IMR-90 (cell line): ENCODE measurements around the gene LAMA4. TPM values are rescaled to one million over a fixed set of nuclear protein-coding genes. Genes with fewer than 3 reads are reported as not detected.

Experiments
- ATAC-seq: fragments of 200-7000 bp; cut with Tn5 transposase; 2 replicates; pipeline ENCODE4 v1.9.1; 2020; ENCODE audit warnings: low read depth, mild to moderate bottlenecking, moderate library complexity
- BruUV-seq: library from RNA; stranded (reverse); fragments of 400-500 nt; replicated peaks from 2 replicates; lab custom pipeline; 2021; lab: Mats Ljungman, UMichigan
- CTCF ChIA-PET: fragments of 300-600 bp; formaldehyde crosslinking; extraction: SDS; loops from one replicate; lab custom pipeline; 2021; ENCODE audit warnings: antibody characterized with exemption; lab: Yijun Ruan, JAX
- POLR2A ChIA-PET: fragments of 300-600 bp; sonication (Branson Sonifier 250); formaldehyde crosslinking; loops from one replicate; lab custom pipeline; 2022; ENCODE audit warnings: antibody characterized with exemption; ENCODE audit not compliant: unreplicated experiment; lab: Charles Lee
- DNase-seq: peaks from one replicate; pipeline ENCODE4 v3.0.0; 2013
- H2AFZ ChIP-seq: replicated peaks from 2 replicates; pipeline ENCODE3; 2013; ENCODE audit warnings: low read length, mild to moderate bottlenecking; ENCODE audit not compliant: poor library complexity
- H2AK5ac ChIP-seq: 2 replicates; pipeline ENCODE4 v1.6.1; 2013; ENCODE audit warnings: low read depth, low read length, inconsistent platforms
- H2AK9ac ChIP-seq: replicated peaks from 2 replicates; pipeline ENCODE3; 2013; ENCODE audit warnings: mild to moderate bottlenecking, low read depth, low read length, moderate library complexity; ENCODE audit not compliant: poor library complexity
- H2BK120ac ChIP-seq: 2 replicates; pipeline ENCODE4 v1.6.1; 2013; ENCODE audit warnings: low read depth, low read length, inconsistent platforms
- H2BK15ac ChIP-seq: 3 replicates; pipeline ENCODE4 v1.6.1; 2013; ENCODE audit warnings: low read depth, low read length, inconsistent platforms
- H2BK20ac ChIP-seq: 2 replicates; pipeline ENCODE4 v1.6.1; 2013; ENCODE audit warnings: low read depth, mild to moderate bottlenecking, inconsistent platforms, low read length, moderate library complexity
- H2BK5ac ChIP-seq: 2 replicates; pipeline ENCODE4 v1.6.1; 2013; ENCODE audit warnings: mild to moderate bottlenecking, low read depth, low read length, inconsistent platforms; ENCODE audit not compliant: poor library complexity, severe bottlenecking
- H3K14ac ChIP-seq: replicated peaks from 2 replicates; pipeline ENCODE4 v1.6.1; 2013; ENCODE audit warnings: low read depth, low read length, inconsistent platforms
- H3K18ac ChIP-seq: 2 replicates; pipeline ENCODE4 v1.6.1; 2013; ENCODE audit warnings: low read depth, low read length, control low read depth
- H3K23ac ChIP-seq: 2 replicates; pipeline ENCODE4 v1.6.1; 2013; ENCODE audit warnings: low read depth, low read length, inconsistent platforms
- H3K27ac ChIP-seq: 2 replicates; pipeline ENCODE4 v1.5.1; 2013; ENCODE audit warnings: mild to moderate bottlenecking, control low read depth, low read length; ENCODE audit not compliant: insufficient read depth
- H3K27me3 ChIP-seq: 2 replicates; pipeline ENCODE4 v1.6.1; 2013; ENCODE audit warnings: low read length; ENCODE audit not compliant: control insufficient read depth, insufficient read depth
- H3K36me3 ChIP-seq: 2 replicates; pipeline ENCODE4 v1.6.1; 2013; ENCODE audit warnings: low read length, mixed read lengths; ENCODE audit not compliant: control insufficient read depth, insufficient read depth
- H3K4ac ChIP-seq: 2 replicates; pipeline ENCODE4 v1.6.1; 2013; ENCODE audit warnings: low read depth, low read length, inconsistent platforms
- H3K4me1 ChIP-seq: 2 replicates; pipeline ENCODE4 v1.6.1; 2013; ENCODE audit warnings: low read length, mixed read lengths; ENCODE audit not compliant: control insufficient read depth, insufficient read depth
- H3K4me2 ChIP-seq: 2 replicates; pipeline ENCODE4 v1.6.1; 2013; ENCODE audit warnings: low read depth, mild to moderate bottlenecking, control low read depth, low read length, moderate library complexity
- H3K4me3 ChIP-seq: 2 replicates; pipeline ENCODE4 v1.5.1; 2013; ENCODE audit warnings: low read depth, mild to moderate bottlenecking, control low read depth, low read length, moderate library complexity; ENCODE audit not compliant: insufficient read depth
- H3K56ac ChIP-seq: 2 replicates; pipeline ENCODE4 v1.6.1; 2013; ENCODE audit warnings: low read length, inconsistent platforms; ENCODE audit not compliant: insufficient read depth; ENCODE audit errors: extremely low read depth
- H3K79me1 ChIP-seq, 2 experiments: 2 replicates each; pipeline ENCODE4 v1.6.1; 2013; ENCODE audit warnings: low read length in 2 of 2, inconsistent platforms in 1 of 2, low read depth in 1 of 2
- H3K9ac ChIP-seq: 2 replicates; pipeline ENCODE4 v1.6.1; 2013; ENCODE audit warnings: low read depth, low read length, control low read depth
- H3K9me1 ChIP-seq: 2 replicates; pipeline ENCODE4 v1.6.1; 2013; ENCODE audit warnings: low read length, inconsistent platforms; ENCODE audit not compliant: insufficient read depth
- H3K9me3 ChIP-seq: 2 replicates; pipeline ENCODE4 v1.6.1; 2013; ENCODE audit warnings: low read length; ENCODE audit not compliant: control insufficient read depth, insufficient read depth
- H4K20me1 ChIP-seq: 2 replicates; pipeline ENCODE4 v1.6.1; 2013; ENCODE audit warnings: low read length, inconsistent platforms; ENCODE audit not compliant: insufficient read depth
- H4K5ac ChIP-seq: 2 replicates; pipeline ENCODE4 v1.6.1; 2013; ENCODE audit warnings: mild to moderate bottlenecking, low read depth, low read length, control low read depth
- H4K8ac ChIP-seq, 2 experiments: 2 replicates each; pipeline ENCODE4 v1.6.1; 2013; ENCODE audit warnings: low read depth in 2 of 2, low read length in 2 of 2, control low read depth in 1 of 2, inconsistent platforms in 1 of 2
- H4K91ac ChIP-seq: 2 replicates; pipeline ENCODE4 v1.6.1; 2013; ENCODE audit warnings: low read depth, low read length, inconsistent platforms; ENCODE audit not compliant: insufficient read depth
- BHLHE40 ChIP-seq: fragments of 150-350 bp; IDR thresholded peaks from 2 replicates; pipeline ENCODE4 v1.6.1; 2016; ENCODE audit warnings: mild to moderate bottlenecking, low read depth, low read length
- CEBPB ChIP-seq: IDR thresholded peaks from 2 replicates; pipeline ENCODE4 v1.6.1; 2012; ENCODE audit warnings: low read depth, low read length, improper control_type of control experiment
- MAZ ChIP-seq: IDR thresholded peaks from 2 replicates; pipeline ENCODE4 v1.6.1; 2012; ENCODE audit warnings: low read depth, mild to moderate bottlenecking, low read length, improper control_type of control experiment, moderate library complexity, borderline replicate concordance
- MXI1 ChIP-seq: IDR thresholded peaks from 2 replicates; pipeline ENCODE4 v1.6.1; 2012; ENCODE audit warnings: low read depth, mild to moderate bottlenecking, low read length, moderate library complexity, borderline replicate concordance
- POLR2A ChIP-seq: IDR thresholded peaks from 2 replicates; pipeline ENCODE4 v1.6.1; 2012; ENCODE audit warnings: mild to moderate bottlenecking, low read depth, low read length
- WGBS, 2 experiments: methylation state at CpG; one replicate each; pipeline versions ENCODE4 v1.1.5 to v1.1.7; 2013; ENCODE audit warnings: missing lambda C conversion rate in 2 of 2; ENCODE audit not compliant: insufficient read length in 1 of 2; ENCODE audit errors: extremely low coverage in 2 of 2; 5-methylcytosine and 5-hydroxymethylcytosine counted together
- dilution Hi-C: fragments of 300-500 bp; cut with HindIII; formaldehyde crosslinking; loops from one replicate; pipeline ENCODE4 v1.14.3; 2018; ENCODE audit warnings: low sequenced_read_pairs; ENCODE audit not compliant: unreplicated experiment
- in situ Hi-C: fragments of 300-500 bp; cut with MboI; formaldehyde crosslinking; loops from 3 replicates; pipeline ENCODE4 v1.14.3; 2019; ENCODE audit warnings: low sequenced_read_pairs, inconsistent platforms, mixed read lengths
- intact Hi-C: fragments of 100-400 bp; cut with micrococcal nuclease; formaldehyde crosslinking; loops from 2 replicates; pipeline ENCODE4 v1.10.0; 2022
- polyA plus RNA-seq, 3 experiments: library from polyadenylated mRNA; depleted of rRNA; stranded (reverse); fragments of >200 nt; gene quantifications; 2 replicates each; pipeline ENCODE4 v1.2.3, GENCODE V29; 2012; ENCODE audit warnings: low replicate concordance in 1 of 3
- total RNA-seq: library from RNA; depleted of rRNA; stranded (reverse); fragments of >200 nt; gene quantifications from 2 replicates; pipeline ENCODE4 v1.2.3, GENCODE V29; 2012

LAMA4 gene
- total and polyA plus RNA-seq, 2 of the 4 experiments (the other 2 are of a cell fraction), result 33.9 to 35.8 TPM

DNA sequence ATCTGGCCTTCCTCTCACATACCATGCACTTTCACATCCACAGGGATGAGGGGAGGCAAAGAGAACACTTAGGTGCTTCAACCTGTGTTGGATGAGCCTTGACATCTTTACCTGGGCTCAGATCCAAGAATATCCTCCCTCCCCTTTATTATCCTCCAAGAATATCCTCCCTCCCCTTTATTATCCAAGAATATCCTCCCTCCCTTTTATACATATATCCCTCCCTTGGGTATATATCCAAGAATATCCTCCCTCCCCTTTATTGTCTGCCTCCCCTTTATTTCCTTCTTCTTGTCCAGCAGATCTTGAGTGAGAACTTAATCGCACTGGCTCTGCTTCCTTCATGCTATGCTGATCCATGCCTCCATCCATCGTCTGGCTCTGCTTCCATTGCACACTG, 30.3 kb downstream of the LAMA4 start:
- peak overlapping the region; percentile 97 for H2BK15ac ChIP-seq
- peak overlapping the region; percentile 100 for H3K23ac ChIP-seq
- peak overlapping the region; percentile 99 for H2BK20ac ChIP-seq
- no peak overlapping the region for H2AK9ac ChIP-seq
- H3K4me3 ChIP-seq, result no peak overlapping the region
- H3K18ac ChIP-seq, result peak overlapping the region; percentile 100
- H3K14ac ChIP-seq, result peak overlapping the region; percentile 99
- peak overlapping the region; percentile 99 for H2AK5ac ChIP-seq
- H2BK120ac ChIP-seq, result peak overlapping the region; percentile 99
- TF ChIP-seq POLR2A, result no peak
- TF ChIP-seq CEBPB, result no peak
- TF ChIP-seq MAZ, result no peak
- no peak for TF ChIP-seq BHLHE40
- TF ChIP-seq MXI1, result no peak
- CTCF ChIA-PET, result no interaction called here
- BruUV-seq, result no TSS peak
- in situ Hi-C loops (no loop called here), dilution Hi-C loops (no loop called here), intact Hi-C loops (no loop called here)
- peaks cover 6% of the 10 kb centered on the region; the same call in 1 of the 2 replicates for H3K36me3 ChIP-seq
- no peaks in the 10 kb centered on the region for H4K20me1 ChIP-seq
- peak overlapping the region; percentile 90 for H3K56ac ChIP-seq
- no peak for ATAC-seq
- no peaks in the 10 kb centered on the region for H3K9me3 ChIP-seq
- H3K9ac ChIP-seq, result peak overlapping the region; percentile 89
- peak overlapping the region; percentile 97 to 98 for H4K8ac ChIP-seq
- H3K4ac ChIP-seq, result peak overlapping the region; percentile 98
- H3K4me2 ChIP-seq, result peak overlapping the region; percentile 72
- H3K9me1 ChIP-seq, result peaks cover 7% of the 10 kb centered on the region
- DNase-seq, result no peak
- H2BK5ac ChIP-seq, result peak overlapping the region; percentile 100
- POLR2A ChIA-PET, result no interaction called here
- peaks cover 23% of the 10 kb centered on the region for H3K4me1 ChIP-seq
- peak overlapping the region; percentile 100 for H4K5ac ChIP-seq
- WGBS, 2 experiments, result 83% methylated on average over 1 of the region's 2 CpGs; no CpG with 5 or more reads in 1 of the 2 experiments
- peaks cover 3 to 7% of the 10 kb centered on the region in 2 experiments; a peak in 2 of 4 replicates for H3K79me1 ChIP-seq
- H2AFZ ChIP-seq, result no peak overlapping the region
- H3K27me3 ChIP-seq, result no peaks in the 10 kb centered on the region
- peak overlapping the region; percentile 99 for H4K91ac ChIP-seq
- peak overlapping the region; percentile 100 for H3K27ac ChIP-seq
